ENCODE data around the gene FOLR1.

- TF ChIP-seq CTCF (IDR thresholded peaks at IDR 0.05) (no peak), NFIC (IDR thresholded peaks at IDR 0.05; ENCODE audit: borderline replicate concordance) (no peak), MAX (IDR thresholded peaks at IDR 0.05; ENCODE audit: low read depth) (no peak), RFX5 (IDR thresholded peaks at IDR 0.05; ENCODE audit: low read length) (no peak), YY1 (IDR thresholded peaks at IDR 0.05; ENCODE audit: low read depth) (no peak), POLR2AphosphoS5 (IDR thresholded peaks at IDR 0.05; ENCODE audit: low read depth, low read length) (0 out of 2 replicates have a peak, but pooled peaks have one; percentile 57), MXI1 (IDR thresholded peaks at IDR 0.05; ENCODE audit: low read depth, low read length) (no peak), SIN3A (IDR thresholded peaks at IDR 0.05; ENCODE audit: borderline replicate concordance, low read depth, low read length) (no peak; the same call in 1 of the 2 replicates), GATA2 (CRISPR knock-in tag; IDR thresholded peaks at IDR 0.05) (no peak), PBX3 (IDR thresholded peaks at IDR 0.05) (peak; percentile 61), TCF12 (IDR thresholded peaks at IDR 0.05) (no peak), RAD21 (IDR thresholded peaks at IDR 0.05; ENCODE audit: low read length) (no peak), REST (IDR thresholded peaks at IDR 0.05; ENCODE audit: low read depth, low read length) (no peak), ZBTB33 (IDR thresholded peaks at IDR 0.05; ENCODE audit: borderline replicate concordance, low read depth) (no peak)
Measured at GRCh38 chr11:72239313-72239848, 47.4 kb downstream of the FOLR1 start.
